NCI-H1417 (cell line): ENCODE measurements around the gene STMND1.
"Not testable (repeated sequence)": the region's sequence is repeated elsewhere in the genome, so short reads cannot be mapped to it uniquely, and the experiment has no call there.

ENCODE experiments used
- DNase-seq, 3 experiments: peaks; one replicate each; lab custom pipeline; 2025; lab: John Stamatoyannopoulos, UW

STMND1 gene

GRCh38 chr6:17101422-17102257, at the start of gene STMND1:
Gene STMND1, plus strand, starts transcription at chr6:17102050. Its CDS starts 208 bp downstream, at chr6:17102258.
- peak; percentile 58 to 83 (median 75) for DNase-seq

DNA sequence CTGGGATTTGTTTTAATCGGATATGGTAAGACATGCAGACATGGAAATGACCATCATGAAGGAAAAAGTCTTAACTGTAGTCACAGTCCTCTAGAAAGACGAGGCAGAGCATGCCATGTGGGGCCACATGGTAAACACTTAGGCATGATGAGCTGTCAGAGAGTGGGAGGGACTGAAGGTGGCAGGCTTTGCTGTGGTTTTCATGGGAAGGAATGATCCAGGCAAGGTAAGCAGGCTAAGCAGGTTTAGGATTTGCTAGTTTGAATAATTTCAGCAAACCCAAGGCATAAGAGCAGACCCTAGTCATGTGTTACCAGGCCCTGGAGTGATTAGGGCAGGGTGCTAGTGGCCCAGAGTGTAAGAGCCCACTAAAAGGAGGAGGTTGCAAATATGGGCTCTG, 47.2 kb upstream of the STMND1 start:
- DNase-seq = no peak

- no peak for DNase-seq
Measured at GRCh38 chr6:17057322-17057721, 44.5 kb upstream of the STMND1 start.

DNA sequence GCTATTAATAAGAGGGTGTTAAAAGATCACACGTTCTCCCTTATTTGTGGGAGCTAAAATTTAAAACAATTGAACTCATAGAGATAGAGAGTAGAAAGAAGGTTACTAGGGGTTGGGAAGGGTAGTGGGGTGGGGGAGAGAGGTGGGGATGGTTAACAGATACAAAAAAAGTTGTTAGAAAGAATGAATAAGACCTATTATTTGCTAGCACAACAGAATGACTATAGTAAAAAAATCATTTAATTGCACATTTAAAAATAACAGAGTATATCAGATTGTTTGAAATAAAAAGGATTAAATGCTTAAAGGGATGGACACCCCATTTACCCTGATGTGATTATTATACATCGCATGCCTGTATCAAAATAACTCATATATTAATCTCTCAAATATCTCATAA, 43.3 kb upstream of the STMND1 start:
- DNase-seq = no peak

DNA sequence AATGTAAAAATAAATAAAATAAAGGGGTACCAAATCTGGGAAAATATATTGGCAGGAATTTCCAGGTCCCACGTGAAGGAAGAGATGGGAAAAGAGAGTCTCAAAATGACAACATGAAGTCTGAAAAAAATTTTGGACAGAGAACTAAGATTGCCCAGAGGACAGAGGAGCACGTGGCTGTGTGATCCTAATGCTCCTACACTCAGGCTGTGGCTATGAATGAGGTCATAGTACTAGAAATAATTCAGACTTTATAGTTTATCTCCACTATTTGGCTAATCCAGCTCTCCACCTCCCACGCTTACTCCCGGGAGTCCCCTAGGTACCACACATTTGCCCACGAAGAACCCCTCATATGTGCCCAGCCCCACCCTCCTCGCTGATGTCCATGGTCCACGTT, 42.8 kb upstream of the STMND1 start:
- DNase-seq = no peak

DNA sequence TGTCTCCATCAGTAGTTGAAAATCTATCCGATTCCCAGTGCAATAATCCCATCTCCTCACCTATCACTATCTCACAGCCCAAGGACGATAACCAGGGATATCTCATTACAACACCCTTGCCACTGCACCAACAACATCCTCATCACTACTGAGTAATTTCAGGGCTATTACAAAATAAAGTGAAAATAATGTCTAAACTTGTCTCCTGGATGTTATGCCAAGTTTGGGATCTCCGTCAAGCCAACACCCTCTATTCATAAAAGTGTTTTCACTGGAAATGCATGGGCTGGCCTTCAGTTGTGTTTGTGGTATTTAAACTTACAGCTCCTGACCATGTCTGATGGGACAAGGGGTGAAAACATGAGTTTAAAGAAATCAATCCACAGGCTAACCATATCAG, 42.0 kb upstream of the STMND1 start:
- no peak for DNase-seq

DNA sequence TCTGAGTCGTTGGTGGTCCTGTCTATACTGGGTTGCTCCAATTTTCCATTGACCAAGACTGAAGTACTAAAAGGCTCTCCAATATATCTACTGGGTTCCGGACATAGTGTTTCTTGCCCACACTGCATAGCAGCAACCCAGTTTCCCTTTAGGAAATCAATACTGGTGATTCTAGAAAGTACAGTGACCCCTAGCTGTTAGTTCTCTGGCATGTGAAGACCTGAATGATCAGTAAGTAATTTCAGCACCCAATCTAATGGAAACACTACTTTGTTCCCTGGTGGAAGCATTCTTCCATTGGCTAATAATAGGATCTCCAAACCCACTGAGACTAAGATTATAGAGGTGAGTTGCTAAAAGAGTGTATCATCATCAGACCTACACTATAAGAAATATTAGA, 40.8 kb upstream of the STMND1 start:
- no peak for DNase-seq

- no peak for DNase-seq
Measured at GRCh38 chr6:17062871-17063440, 38.9 kb upstream of the STMND1 start.

GRCh38 chr6:17064975-17065374, 36.9 kb upstream of the STMND1 start:
- DNase-seq = no peak

DNA sequence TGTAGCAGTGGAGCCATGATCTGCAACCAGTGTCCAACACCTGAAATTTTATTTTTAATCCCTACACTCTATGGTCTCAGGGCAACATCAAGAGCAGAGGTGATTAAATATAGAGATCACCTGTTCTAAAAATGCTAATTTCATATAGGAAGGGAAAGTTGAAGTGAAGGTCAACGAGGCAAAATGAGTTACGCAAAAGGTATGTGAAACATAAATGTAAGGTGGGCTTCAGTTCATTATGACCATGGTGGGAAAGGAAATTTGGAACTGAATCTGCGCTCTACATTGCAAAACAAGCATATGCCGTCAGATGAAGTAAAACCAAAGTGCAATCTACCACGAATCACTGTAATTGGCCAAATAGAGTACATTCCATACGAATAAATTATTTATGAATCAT, 35.2 kb upstream of the STMND1 start:
- no peak for DNase-seq

GRCh38 chr6:17068972-17069371, 32.9 kb upstream of the STMND1 start:
- not testable (repeated sequence) for DNase-seq

DNA sequence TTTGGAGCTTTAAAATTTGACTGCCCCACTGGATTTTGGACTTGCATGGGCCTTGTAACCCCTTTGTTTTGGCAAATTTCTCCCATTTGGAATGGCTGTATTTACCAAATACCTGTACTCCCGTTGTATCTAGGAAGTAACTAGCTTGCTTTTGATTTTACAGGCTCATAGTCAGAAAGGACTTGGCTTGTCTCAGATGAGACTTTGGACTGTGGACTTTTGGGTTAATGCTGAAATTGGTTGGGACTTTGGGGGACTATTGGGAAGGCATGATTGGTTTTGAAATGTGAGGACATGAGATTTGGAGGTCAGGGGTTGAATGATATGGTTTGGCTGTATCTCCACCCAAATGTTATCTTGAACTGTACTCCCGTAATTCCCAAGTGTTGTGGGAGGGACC, 31.4 kb upstream of the STMND1 start:
- not testable (repeated sequence) for DNase-seq

DNA sequence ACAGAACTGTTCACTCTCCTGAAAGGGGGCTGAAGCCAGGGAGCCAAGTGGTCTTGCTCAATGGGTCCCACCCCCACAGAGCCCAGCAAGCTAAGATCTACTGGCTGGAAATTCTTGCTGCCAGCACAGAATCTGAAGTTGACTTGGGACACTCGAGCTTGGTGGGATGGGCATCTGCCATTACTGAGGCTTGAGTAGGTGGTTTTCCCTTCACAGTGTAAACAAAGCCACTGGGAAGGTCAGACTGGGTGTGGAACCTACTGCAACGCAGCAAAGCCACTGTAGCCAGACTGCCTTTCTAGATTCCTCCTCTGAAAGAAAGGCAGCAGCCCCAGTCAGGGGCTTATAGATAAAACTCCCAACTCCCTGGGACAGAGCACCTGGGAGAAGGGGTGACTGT, 28.3 kb upstream of the STMND1 start:
- not testable (repeated sequence) for DNase-seq

- DNase-seq = no peak
Measured at GRCh38 chr6:17081273-17081672, 20.6 kb upstream of the STMND1 start.

DNA sequence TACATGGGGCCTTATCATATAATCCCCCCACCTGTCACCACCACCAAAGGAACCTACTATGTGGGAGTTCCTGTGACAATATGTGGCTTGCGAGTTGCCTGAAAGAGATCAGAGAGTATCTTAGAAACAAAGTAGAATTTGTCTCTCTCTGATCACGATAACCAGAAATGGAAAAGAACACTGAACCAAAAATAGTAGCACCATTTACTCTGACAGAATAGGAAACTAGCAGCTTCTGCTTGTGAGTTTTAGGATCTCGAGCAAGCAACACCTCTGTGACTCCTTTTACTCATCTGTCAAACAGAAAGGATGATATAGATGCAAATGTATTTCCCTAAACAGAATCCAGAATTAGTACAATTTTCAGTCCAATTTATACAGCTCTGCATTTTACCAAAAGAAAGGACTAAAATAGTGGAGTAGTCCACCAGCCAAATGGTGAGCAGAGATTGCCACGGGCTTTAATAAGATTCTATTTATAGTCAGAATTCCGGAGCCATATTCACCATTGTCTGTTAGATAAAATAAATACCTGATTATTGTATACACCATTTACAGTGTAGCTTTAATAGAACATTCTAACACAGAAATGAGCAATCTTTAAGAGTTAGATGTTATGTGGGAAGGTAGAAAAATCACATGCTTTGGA, 19.9 kb upstream of the STMND1 start:
- no peak for DNase-seq

GRCh38 chr6:17083397-17083796, 18.5 kb upstream of the STMND1 start:
- no peak for DNase-seq

- peak; percentile 53 to 73 (median 69) for DNase-seq
Measured at GRCh38 chr6:17086469-17086868, 15.4 kb upstream of the STMND1 start.

GRCh38 chr6:17088091-17088611, 13.7 kb upstream of the STMND1 start:
- no peak for DNase-seq

DNA sequence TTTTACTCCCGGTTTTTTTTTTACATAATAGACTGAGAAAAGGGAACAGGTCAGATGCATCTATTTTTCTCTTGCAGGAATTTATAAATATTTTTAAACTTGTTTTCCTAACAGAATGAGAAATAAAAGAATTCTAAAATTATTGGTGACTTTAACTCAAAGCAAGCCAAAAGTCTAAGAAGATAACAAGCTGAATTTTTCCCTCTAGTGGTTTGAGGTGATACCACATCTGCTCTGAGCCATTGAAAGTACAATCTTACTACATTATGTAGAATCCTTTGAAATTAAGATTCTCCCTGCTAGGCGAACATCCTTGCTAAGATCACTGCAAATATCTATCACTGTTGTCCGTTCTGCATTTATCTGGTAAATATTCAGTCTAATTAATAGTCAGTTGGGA, 10.7 kb upstream of the STMND1 start:
- DNase-seq = no peak

- DNase-seq = peak in 1 of 3 experiments; percentile 27
Measured at GRCh38 chr6:17093686-17094085, 8.2 kb upstream of the STMND1 start.

DNA sequence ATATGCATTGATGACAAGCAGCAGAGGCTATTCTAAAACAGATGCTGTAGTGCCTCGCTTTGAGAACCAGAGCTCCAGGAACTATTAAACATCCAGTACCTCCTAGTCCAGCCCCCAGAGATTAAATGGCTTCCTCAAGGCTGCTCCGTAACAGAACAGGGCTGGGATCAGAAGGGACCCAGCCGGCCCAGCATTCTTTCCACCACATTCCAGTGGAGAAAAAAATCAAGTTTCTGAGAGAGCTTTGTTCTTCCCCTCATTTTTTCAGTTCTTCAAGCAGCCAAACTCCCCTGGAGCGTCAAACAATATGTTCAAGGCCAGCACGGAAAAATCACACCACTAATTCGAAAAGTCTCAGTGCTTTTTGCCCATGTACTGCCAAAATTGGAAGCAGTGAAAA, 5.8 kb upstream of the STMND1 start:
- DNase-seq = peak in 1 of 3 experiments; percentile 46

DNA sequence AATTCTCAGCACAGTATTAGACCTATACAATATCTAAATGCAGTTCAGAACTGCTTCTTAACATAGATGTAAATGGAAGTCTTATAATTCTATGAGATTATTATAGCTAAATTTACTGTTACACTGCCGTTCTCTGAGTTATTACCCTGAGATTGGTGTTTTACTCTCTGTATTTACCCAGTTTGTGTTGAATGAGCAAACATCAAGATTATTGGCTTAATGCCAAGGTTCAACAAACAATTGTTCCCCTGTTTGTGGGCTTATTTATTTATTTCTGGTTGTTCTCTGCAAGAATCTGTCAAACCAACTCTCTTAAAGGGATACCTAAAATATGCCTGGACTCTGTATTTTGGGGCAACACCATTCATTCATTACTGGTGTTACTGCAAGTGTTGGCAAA, 5.2 kb upstream of the STMND1 start:
- peak in 1 of 3 experiments; percentile 64 for DNase-seq

- no peak for DNase-seq
Measured at GRCh38 chr6:17097982-17098381, 3.9 kb upstream of the STMND1 start.
